CD4-positive, alpha-beta T cell treated with Interleukin-17A for 1 hour (primary cell): Measurements from ENCODE around the gene CCP110.

Source experiments
- DNase-seq: peaks from one replicate; pipeline ENCODE4 v3.0.0-alpha.2; 2020

Gene CCP110

GRCh38 chr16:19601083-19601976 lies 77.6 kb downstream of the CCP110 start:
- peak; percentile 48 for DNase-seq
